Mononuclear cell (primary cell): ENCODE results near the gene KLHL36. TPM values are rescaled to one million over a fixed set of nuclear protein-coding genes. Genes with fewer than 3 reads are reported as not detected.
A peak's percentile ranks its signal among the peaks of the same experiment; 100 is the strongest.
"Not testable (repeated sequence)": the region's sequence is repeated elsewhere in the genome, so short reads cannot be mapped to it uniquely, and the experiment has no call there.

ENCODE experiments used
- H3K27me3 ChIP-seq: 2 replicates; pipeline ENCODE4 v1.6.0; 2011; ENCODE audit warnings: low read length, control low read depth; ENCODE audit not compliant: insufficient read depth
- H3K4me1 ChIP-seq: 2 replicates; pipeline ENCODE4 v1.5.1; 2011; ENCODE audit warnings: mild to moderate bottlenecking, low read length, control low read depth; ENCODE audit not compliant: insufficient read depth
- H3K4me3 ChIP-seq: 2 replicates; pipeline ENCODE4 v1.5.1; 2011; ENCODE audit warnings: mild to moderate bottlenecking, low read length, moderate library complexity
- H3K9me3 ChIP-seq: 2 replicates; pipeline ENCODE4 v1.5.1; 2011; ENCODE audit warnings: low read depth, mild to moderate bottlenecking, control low read depth, low read length
- total RNA-seq: library from RNA; depleted of rRNA; stranded (reverse); fragments of >200 nt; gene quantifications from one replicate; pipeline ENCODE4 v1.2.3, GENCODE V29; 2012

KLHL36 gene
- total RNA-seq, 1 donor: 53.0 TPM

GRCh38 chr16:84630009-84630408, 18.3 kb upstream of the KLHL36 start:
- no peaks in the 10 kb centered on the region for H3K27me3 ChIP-seq
- peaks cover 29% of the 10 kb centered on the region for H3K4me1 ChIP-seq
- no peaks in the 10 kb centered on the region for H3K9me3 ChIP-seq
- no peak overlapping the region for H3K4me3 ChIP-seq

GRCh38 chr16:84630446-84631152, 17.7 kb upstream of the KLHL36 start:
- Histone ChIP-seq H3K4me1 (peaks cover 29% of the 10 kb centered on the region), H3K9me3 (no peaks in the 10 kb centered on the region), H3K27me3 (no peaks in the 10 kb centered on the region), H3K4me3 (no peak overlapping the region)

- peaks cover 29% of the 10 kb centered on the region for H3K4me1 ChIP-seq
- H3K4me3 ChIP-seq: no peak overlapping the region
- no peaks in the 10 kb centered on the region for H3K27me3 ChIP-seq
- H3K9me3 ChIP-seq: no peaks in the 10 kb centered on the region
Observed at GRCh38 chr16:84631153-84631466, 17.2 kb upstream of the KLHL36 start.

DNA sequence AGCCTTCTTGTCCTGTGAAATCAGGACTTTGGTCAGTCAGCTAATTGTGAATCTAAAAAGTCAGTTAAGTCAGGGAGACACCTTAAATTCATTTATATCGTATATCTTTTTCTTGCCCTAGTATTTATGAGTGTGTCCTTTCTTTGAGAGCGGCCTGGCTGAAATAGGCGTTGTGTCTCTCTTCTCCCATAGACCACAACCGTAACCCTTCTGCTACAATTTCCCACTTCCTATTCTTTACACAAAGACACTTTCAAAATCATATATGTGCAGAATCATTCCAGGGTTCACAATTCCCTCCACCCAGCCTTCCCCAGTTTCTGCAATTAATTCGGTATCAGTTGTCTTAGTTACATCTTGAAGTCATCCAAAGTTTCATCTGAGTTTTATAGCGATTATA, 16.4 kb upstream of the KLHL36 start:
- H3K4me1 ChIP-seq: peaks cover 29% of the 10 kb centered on the region
- no peaks in the 10 kb centered on the region for H3K9me3 ChIP-seq
- no peaks in the 10 kb centered on the region for H3K27me3 ChIP-seq
- no peak overlapping the region for H3K4me3 ChIP-seq

GRCh38 chr16:84632862-84633261, 15.4 kb upstream of the KLHL36 start:
- not testable (repeated sequence) for H3K27me3 ChIP-seq, H3K4me3 ChIP-seq, H3K9me3 ChIP-seq
- H3K4me1 ChIP-seq: peaks cover 29% of the 10 kb centered on the region

- H3K9me3 ChIP-seq: no peaks in the 10 kb centered on the region
Observed at GRCh38 chr16:84633622-84634021, 14.7 kb upstream of the KLHL36 start.

DNA sequence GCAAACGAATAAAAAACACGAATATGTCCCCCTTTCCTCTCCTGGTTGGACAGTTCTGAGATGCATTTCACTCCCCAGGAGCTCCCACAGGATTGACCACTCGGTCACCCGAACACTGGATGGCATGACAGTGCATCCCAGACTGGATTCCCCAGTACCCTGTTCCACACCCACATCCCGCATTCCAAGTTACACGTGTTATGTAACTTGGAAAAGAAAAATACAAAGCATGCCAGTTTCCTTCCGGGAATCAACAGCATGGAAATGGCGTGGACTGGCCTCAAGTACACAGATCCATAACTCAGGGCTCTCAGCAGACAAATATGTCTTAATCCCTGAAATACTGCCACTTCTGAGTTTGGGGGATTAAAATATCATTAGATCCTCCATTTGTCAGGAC, 12.6 kb upstream of the KLHL36 start:
- Histone ChIP-seq H3K4me1 (peaks cover 31% of the 10 kb centered on the region), H3K27me3 (no peaks in the 10 kb centered on the region), H3K4me3 (no peak overlapping the region), H3K9me3 (no peaks in the 10 kb centered on the region)

More at GRCh38 chr16:84633622-84634021, 14.7 kb upstream of the KLHL36 start:
- Histone ChIP-seq H3K27me3 (no peaks in the 10 kb centered on the region), H3K4me3 (no peak overlapping the region), H3K4me1 (peaks cover 29% of the 10 kb centered on the region)

DNA sequence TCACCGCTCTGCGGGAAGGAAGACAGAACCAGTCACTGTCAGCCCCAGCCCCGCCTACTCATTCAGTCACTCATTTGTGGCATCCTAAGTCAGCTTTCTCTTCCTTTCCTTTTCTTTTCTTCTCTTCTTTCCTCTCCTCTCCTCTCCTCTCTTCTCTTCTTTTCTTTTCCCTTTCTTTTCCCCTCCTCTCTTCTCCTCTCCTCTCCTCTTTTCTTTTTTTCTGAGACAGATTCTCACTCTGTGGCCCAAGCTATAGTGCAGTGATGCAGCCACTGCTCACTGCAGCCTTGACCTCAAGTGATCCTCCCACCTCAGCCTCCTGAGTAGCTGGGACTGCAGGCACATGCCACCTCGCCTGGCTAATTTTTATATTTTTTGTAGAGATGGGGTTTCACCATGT, 10.6 kb upstream of the KLHL36 start:
- peaks cover 33% of the 10 kb centered on the region for H3K4me1 ChIP-seq
- H3K27me3 ChIP-seq: no peaks in the 10 kb centered on the region
- H3K4me3 ChIP-seq: no peak overlapping the region
- no peaks in the 10 kb centered on the region for H3K9me3 ChIP-seq

DNA sequence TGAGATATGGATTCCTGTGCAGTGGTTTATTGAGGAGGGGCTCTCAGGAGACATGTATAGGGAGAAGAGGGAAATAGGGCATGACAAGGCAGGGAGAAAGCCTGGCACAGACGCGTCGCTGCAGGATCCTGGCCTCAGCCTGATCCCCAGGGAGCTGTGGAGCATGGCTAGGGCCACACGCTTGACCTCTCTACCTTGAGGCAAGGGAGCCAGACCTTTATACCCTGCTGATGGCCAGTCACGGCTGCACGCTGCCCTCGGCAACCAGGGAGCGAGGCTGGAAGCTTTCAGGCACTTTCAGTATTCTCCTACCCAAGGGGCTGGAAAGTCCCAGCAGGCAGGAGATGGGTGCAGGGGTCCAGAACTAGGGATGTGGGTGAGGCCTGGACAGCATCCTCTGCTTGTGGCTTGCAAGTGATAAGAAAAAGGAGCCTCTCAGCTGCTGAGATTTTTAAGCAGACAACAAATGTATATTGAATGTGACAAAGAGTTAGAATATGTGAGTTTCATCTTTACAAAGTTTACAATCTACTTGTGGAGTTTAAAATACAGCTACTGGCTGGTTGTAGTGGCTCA, 10.0 kb upstream of the KLHL36 start:
- H3K4me1 ChIP-seq: peaks cover 39% of the 10 kb centered on the region
- no peaks in the 10 kb centered on the region for H3K27me3 ChIP-seq
- H3K9me3 ChIP-seq: no peaks in the 10 kb centered on the region
- H3K4me3 ChIP-seq: no peak overlapping the region

DNA sequence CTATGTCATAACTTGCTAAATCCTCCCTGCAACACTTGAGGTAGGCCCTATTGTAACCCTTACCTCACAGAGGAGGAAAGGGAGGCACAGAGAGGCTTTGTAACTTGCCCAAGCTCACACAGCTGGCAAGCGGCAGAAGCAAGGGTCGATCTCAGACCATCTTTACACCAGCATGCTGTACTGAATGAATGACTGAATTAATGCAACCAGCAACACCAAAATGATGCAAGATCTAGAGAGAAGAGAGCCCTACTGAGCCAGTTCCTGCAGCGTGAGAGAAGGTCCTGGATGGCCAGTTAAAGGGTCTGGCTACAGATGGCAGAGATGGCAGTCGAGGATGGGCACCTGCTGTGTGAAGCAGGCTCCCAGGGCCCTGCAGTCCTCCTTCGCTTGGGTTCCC, 8.2 kb upstream of the KLHL36 start:
- H3K9me3 ChIP-seq: no peaks in the 10 kb centered on the region
- H3K27me3 ChIP-seq: no peaks in the 10 kb centered on the region
- peaks cover 51% of the 10 kb centered on the region for H3K4me1 ChIP-seq
- no peak overlapping the region for H3K4me3 ChIP-seq

DNA sequence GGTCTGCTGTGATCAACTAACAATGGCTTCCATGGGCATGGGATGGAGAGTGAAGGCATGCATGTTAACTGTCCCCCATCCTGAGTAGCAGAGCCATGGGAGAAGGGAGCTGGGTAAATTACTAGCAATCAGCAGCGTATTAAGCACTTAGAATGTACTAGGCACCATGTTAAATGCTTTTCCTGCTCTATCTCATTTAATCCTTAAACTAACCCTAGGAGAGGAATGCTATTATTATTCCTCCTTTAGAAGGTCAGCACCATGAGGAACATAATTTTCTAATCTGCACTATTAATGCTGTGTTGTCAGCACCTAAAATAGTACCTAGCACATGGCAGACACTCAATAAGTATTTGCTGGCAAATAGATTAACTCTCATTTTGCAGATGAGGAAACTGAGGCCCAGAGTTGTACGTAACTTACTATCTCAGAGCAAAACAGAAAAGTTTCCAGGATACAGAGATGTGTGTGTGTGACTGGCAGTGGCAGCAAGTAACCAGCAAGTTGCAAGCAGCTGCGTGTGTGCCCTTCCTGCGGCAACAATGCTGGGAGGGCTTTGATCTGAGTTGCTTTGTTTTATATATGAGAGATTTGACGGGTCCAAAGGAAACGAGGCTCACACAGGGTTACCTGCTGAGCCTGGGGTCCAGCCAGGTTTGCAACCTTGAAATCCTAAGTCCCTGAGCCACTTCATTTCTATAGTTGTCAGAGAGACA, 6.5 kb upstream of the KLHL36 start:
- Histone ChIP-seq H3K4me1 (peaks cover 51% of the 10 kb centered on the region), H3K9me3 (no peaks in the 10 kb centered on the region), H3K4me3 (no peak overlapping the region), H3K27me3 (no peaks in the 10 kb centered on the region)

- Histone ChIP-seq H3K4me1 (peaks cover 59% of the 10 kb centered on the region), H3K27me3 (no peaks in the 10 kb centered on the region), H3K4me3 (no peak overlapping the region), H3K9me3 (no peaks in the 10 kb centered on the region)
Observed at GRCh38 chr16:84643180-84643583, 5.1 kb upstream of the KLHL36 start.

- H3K27me3 ChIP-seq: no peaks in the 10 kb centered on the region
- H3K4me3 ChIP-seq: no peak overlapping the region
- no peaks in the 10 kb centered on the region for H3K9me3 ChIP-seq
- H3K4me1 ChIP-seq: peaks cover 59% of the 10 kb centered on the region
Observed at GRCh38 chr16:84643674-84644073, 4.6 kb upstream of the KLHL36 start.

- Histone ChIP-seq H3K4me1 (peaks cover 41% of the 10 kb centered on the region), H3K27me3 (no peaks in the 10 kb centered on the region)
Observed at GRCh38 chr16:84648595-84649510, 542 bp downstream of the KLHL36 start.

DNA sequence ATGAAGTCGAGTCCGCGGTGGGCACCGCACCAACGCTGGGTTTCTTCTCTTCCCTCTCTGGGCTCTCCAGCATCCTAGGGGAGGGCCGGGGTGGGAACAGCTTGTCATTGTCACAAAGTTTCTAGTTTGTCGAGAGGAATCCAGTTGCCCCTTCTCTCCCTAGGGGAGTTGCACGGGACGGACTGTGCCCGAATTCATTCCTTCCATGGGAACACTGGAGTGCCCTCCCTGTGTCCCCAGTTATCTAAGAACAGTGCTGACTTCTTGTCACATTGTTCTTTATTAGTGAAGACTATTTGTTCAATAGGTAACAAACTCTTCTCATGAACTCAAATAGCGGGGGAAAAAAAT, 1.2 kb downstream of the KLHL36 start:
- no peaks in the 10 kb centered on the region for H3K9me3 ChIP-seq
- peaks cover 34% of the 10 kb centered on the region for H3K4me1 ChIP-seq
- peak overlapping the region; percentile 58 for H3K4me3 ChIP-seq
- no peaks in the 10 kb centered on the region for H3K27me3 ChIP-seq

More at GRCh38 chr16:84648595-84649510, 542 bp downstream of the KLHL36 start:
- H3K4me3 ChIP-seq: peak overlapping the region; percentile 58
- H3K9me3 ChIP-seq: no peaks in the 10 kb centered on the region
